Thyroid gland (tissue), 4 donors: Measurements from ENCODE around the gene GJC2.

Experiments used
- CTCF ChIP-seq, 6 experiments: fragments of 200-600 bp in 3 of 6; fragments of 450-650 bp in 3 of 6; sonication (generic) in 3 of 6; IDR thresholded peaks; one replicate each; pipeline ENCODE4 v1.5.1; 2016 to 2019; ENCODE audit warnings: antibody characterized with exemption in 6 of 6, mild to moderate bottlenecking in 2 of 6, inconsistent platforms in 1 of 6, moderate library complexity in 1 of 6
- POLR2A ChIP-seq, 2 donors: fragments of 450-650 bp; IDR thresholded peaks; one replicate each; pipeline ENCODE4 v1.6.1; 2017; ENCODE audit warnings: antibody characterized with exemption in 2 of 2, mild to moderate bottlenecking in 2 of 2, moderate library complexity in 1 of 2

DNA sequence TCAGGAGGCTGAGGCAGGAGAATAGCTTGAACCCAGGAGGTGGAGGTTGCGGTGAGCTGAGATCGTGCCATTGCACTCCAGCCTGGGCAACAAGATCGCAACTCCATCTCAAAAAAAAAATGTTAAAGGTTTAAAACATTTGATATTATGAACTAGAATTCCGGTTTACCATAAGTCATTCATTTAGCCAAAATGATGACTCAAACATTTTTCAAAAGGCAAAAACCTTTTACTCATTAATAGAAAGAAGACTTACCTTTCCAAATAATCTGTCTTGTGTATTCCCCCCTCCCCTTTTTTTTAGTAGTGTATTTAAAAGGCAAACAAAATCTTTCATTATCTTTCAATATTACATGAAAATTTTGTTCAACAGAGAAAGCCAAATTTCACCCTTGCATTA lies 32.4 kb upstream of the GJC2 start:
- no peak for TF ChIP-seq CTCF (IDR thresholded peaks at IDR 0.05)
- TF ChIP-seq POLR2A (IDR thresholded peaks at IDR 0.05), result no peak
